BLaER1 treated with 17β-estradiol and CSF1 and Interleukin-3, amounts not matched to agents 10 nM and 100 nM (cell line): Measurements from ENCODE around the gene SLC39A10.

Source experiments
- H3K27ac ChIP-seq, 11 experiments: shearing (Covaris generic); formaldehyde crosslinking; 2 replicates each; pipeline ENCODE4 v1.8.1; 2022
- H3K27me3 ChIP-seq, 11 experiments: shearing (Covaris generic); formaldehyde crosslinking; 2 replicates each; pipeline ENCODE4 v1.8.1; 2022
- H3K36me3 ChIP-seq, 11 experiments: shearing (Covaris generic); formaldehyde crosslinking; 2 replicates each; pipeline ENCODE4 v1.8.1; 2022
- H3K4me1 ChIP-seq, 10 experiments: shearing (Covaris generic); formaldehyde crosslinking; 2 replicates each; pipeline ENCODE4 v1.8.1; 2022
- H3K4me2 ChIP-seq, 11 experiments: shearing (Covaris generic); formaldehyde crosslinking; 2 replicates each; pipeline ENCODE4 v1.8.1; 2022
- H3K4me3 ChIP-seq, 10 experiments: shearing (Covaris generic); formaldehyde crosslinking; 2 replicates each; pipeline ENCODE4 v1.8.1; 2022
- H3K9ac ChIP-seq, 11 experiments: shearing (Covaris generic); formaldehyde crosslinking; 2 replicates each; pipeline ENCODE4 v1.8.1; 2022
- H3K9me3 ChIP-seq, 11 experiments: shearing (Covaris generic); formaldehyde crosslinking; replicated peaks in 1 of 11; 2 replicates each; pipeline ENCODE4 v1.8.1; 2022
- H4K20me1 ChIP-seq, 11 experiments: shearing (Covaris generic); formaldehyde crosslinking; 2 replicates each; pipeline ENCODE4 v1.8.1; 2022
- Cebpa-rat ChIP-seq, 11 experiments: shearing (Covaris generic); IDR thresholded peaks; 2 replicates each; pipeline ENCODE4 v1.8.1; 2022

SLC39A10 gene

GRCh38 chr2:195706161-195706900, 49.3 kb downstream of the SLC39A10 start:
- H3K9ac ChIP-seq: no peak overlapping the region
- H3K27ac ChIP-seq: no peak overlapping the region
- no peaks in the 10 kb centered on the region for H3K4me1 ChIP-seq
- H3K4me3 ChIP-seq: no peak overlapping the region
- TF ChIP-seq Cebpa-rat (IDR thresholded peaks at IDR 0.05): no peak
- H3K9me3 ChIP-seq: peaks cover 0 to 5% (median 0%) of the 10 kb centered on the region in 11 experiments; a peak in 1 of 22 replicates
- peaks cover 0 to 15% (median 0%) of the 10 kb centered on the region in 11 experiments; a peak in 3 of 22 replicates for H4K20me1 ChIP-seq
- no peaks in the 10 kb centered on the region for H3K27me3 ChIP-seq
- no peak overlapping the region for H3K4me2 ChIP-seq
- peaks cover 36 to 86% (median 62%) of the 10 kb centered on the region in 11 experiments for H3K36me3 ChIP-seq

- no peak overlapping the region for H3K9ac ChIP-seq
- H3K36me3 ChIP-seq: peaks cover 50 to 99% (median 71%) of the 10 kb centered on the region in 11 experiments
- no peak overlapping the region for H3K4me2 ChIP-seq
- no peaks in the 10 kb centered on the region for H3K27me3 ChIP-seq
- H3K9me3 ChIP-seq: 0 out of 22 replicates have a peak, but pooled peaks cover 0 to 5% (median 0%) of the 10 kb centered on the region in 11 experiments
- TF ChIP-seq Cebpa-rat (IDR thresholded peaks at IDR 0.05): no peak
- no peaks in the 10 kb centered on the region; a peak in 1 of 22 replicates for H4K20me1 ChIP-seq
- peaks cover 0 to 5% (median 0%) of the 10 kb centered on the region in 10 experiments; a peak in 2 of 20 replicates for H3K4me1 ChIP-seq
- H3K27ac ChIP-seq: no peak overlapping the region
- H3K4me3 ChIP-seq: no peak overlapping the region
These were observed 53.1 kb downstream of the SLC39A10 start for GRCh38 chr2:195709901-195710806.

DNA sequence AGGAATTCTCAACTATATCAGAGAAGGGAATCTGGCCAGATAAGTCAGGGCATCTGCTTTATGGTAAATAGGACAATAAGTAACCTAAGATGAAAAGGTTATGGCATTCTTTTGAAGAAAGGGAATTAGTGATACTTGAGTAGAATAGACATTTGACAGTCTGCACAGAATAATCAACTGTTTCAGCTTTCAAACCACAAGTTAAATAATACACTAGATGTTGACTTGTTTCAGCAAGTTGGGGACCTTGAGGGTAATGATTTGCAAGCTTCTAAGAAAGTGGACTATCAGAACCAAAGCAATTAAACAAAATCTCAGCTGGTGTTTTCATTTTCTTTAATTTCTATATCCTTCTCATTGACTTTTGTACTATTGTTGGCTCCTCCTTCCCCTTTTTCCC, 54.5 kb downstream of the SLC39A10 start:
- no peak overlapping the region for H3K4me3 ChIP-seq
- H3K4me1 ChIP-seq: peaks cover 0 to 5% (median 0%) of the 10 kb centered on the region in 10 experiments; a peak in 2 of 20 replicates
- no peaks in the 10 kb centered on the region for H3K27me3 ChIP-seq
- H3K9me3 ChIP-seq: 0 out of 22 replicates have a peak, but pooled peaks cover 0 to 5% (median 0%) of the 10 kb centered on the region in 11 experiments
- no peaks in the 10 kb centered on the region; a peak in 2 of 22 replicates for H4K20me1 ChIP-seq
- no peak overlapping the region for H3K27ac ChIP-seq
- H3K4me2 ChIP-seq: no peak overlapping the region
- peaks cover 62 to 100% (median 84%) of the 10 kb centered on the region in 11 experiments for H3K36me3 ChIP-seq
- no peak overlapping the region for H3K9ac ChIP-seq
- no peak for TF ChIP-seq Cebpa-rat (IDR thresholded peaks at IDR 0.05)

DNA sequence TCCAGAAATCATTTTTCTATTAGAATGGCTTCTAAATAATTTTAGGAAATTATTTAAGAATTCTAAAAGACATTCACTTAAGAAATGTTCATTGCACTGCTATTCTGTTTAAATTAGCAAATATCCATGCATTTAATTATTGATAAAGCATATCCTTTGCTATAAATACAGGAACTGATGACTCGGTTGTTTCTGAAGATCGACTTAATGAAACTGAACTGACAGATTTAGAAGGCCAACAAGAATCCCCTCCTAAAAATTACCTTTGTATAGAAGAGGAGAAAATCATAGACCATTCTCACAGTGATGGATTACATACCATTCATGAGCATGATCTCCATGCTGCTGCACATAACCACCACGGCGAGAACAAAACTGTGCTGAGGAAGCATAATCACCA, 59.4 kb downstream of the SLC39A10 start:
- Histone ChIP-seq H3K9me3 (no peaks in the 10 kb centered on the region), H3K4me1 (peaks cover 0 to 9% (median under 1%) of the 10 kb centered on the region in 10 experiments; a peak in 7 of 20 replicates), H3K4me2 (no peak overlapping the region), H3K27me3 (no peaks in the 10 kb centered on the region), H3K4me3 (no peak overlapping the region), H3K9ac (no peak overlapping the region), H3K36me3 (peaks cover 85 to 99% (median 94%) of the 10 kb centered on the region in 11 experiments), H3K27ac (no peak overlapping the region), H4K20me1 (no peaks in the 10 kb centered on the region; a peak in 1 of 22 replicates)
- TF ChIP-seq Cebpa-rat (IDR thresholded peaks at IDR 0.05): no peak

- Histone ChIP-seq H3K4me1 (peaks cover 0 to 23% (median 0%) of the 10 kb centered on the region in 10 experiments; a peak in 6 of 20 replicates), H3K9me3 (no peaks in the 10 kb centered on the region), H3K4me2 (peak overlapping the region in 1 of 11 experiments; percentile 61; a peak in 1 of 22 replicates), H3K27ac (no peak overlapping the region), H3K27me3 (no peaks in the 10 kb centered on the region), H4K20me1 (peaks cover 0 to 5% (median 0%) of the 10 kb centered on the region in 11 experiments; a peak in 2 of 22 replicates), H3K4me3 (no peak overlapping the region), H3K9ac (no peak overlapping the region), H3K36me3 (peaks cover 62 to 94% (median 75%) of the 10 kb centered on the region in 11 experiments)
- no peak for TF ChIP-seq Cebpa-rat (IDR thresholded peaks at IDR 0.05)
These were observed 64.0 kb downstream of the SLC39A10 start for GRCh38 chr2:195721042-195721441.

GRCh38 chr2:195722075-195722474, 65.0 kb downstream of the SLC39A10 start:
- H3K36me3 ChIP-seq: peaks cover 53 to 90% (median 68%) of the 10 kb centered on the region in 11 experiments
- TF ChIP-seq Cebpa-rat (IDR thresholded peaks at IDR 0.05): no peak

DNA sequence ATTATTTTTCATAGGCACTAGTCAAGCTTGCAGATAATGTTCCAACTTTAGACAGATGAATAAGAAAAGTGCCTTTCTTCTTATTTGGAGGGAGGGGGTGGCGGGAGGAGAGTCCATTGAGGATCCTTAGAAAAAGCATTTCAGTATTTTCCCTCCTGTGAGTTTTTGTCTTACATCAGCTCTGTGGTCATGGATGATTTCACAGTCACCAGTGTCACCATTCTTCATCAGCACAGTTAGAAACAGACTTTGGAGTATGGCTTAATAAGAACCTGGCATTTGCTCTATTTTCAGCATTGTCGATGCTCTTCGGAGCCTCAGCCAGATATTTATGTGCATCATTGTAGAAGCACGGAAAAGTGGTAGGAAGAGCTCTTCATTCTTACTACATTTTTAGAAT, 70.1 kb downstream of the SLC39A10 start:
- Histone ChIP-seq H4K20me1 (no peaks in the 10 kb centered on the region; a peak in 2 of 22 replicates), H3K4me2 (no peak overlapping the region), H3K4me3 (no peak overlapping the region), H3K4me1 (peaks cover 0 to 7% (median 0%) of the 10 kb centered on the region in 10 experiments; a peak in 6 of 20 replicates), H3K36me3 (peaks cover 54 to 91% (median 70%) of the 10 kb centered on the region in 11 experiments), H3K9ac (no peak overlapping the region), H3K27ac (no peak overlapping the region), H3K9me3 (no peaks in the 10 kb centered on the region), H3K27me3 (no peaks in the 10 kb centered on the region)
- TF ChIP-seq Cebpa-rat (IDR thresholded peaks at IDR 0.05): no peak

More at GRCh38 chr2:195722075-195722474, 65.0 kb downstream of the SLC39A10 start:
- Histone ChIP-seq H3K4me2 (peak overlapping the region in 3 of 11 experiments; percentile 22 to 61 (median 22); a peak in 5 of 22 replicates), H4K20me1 (peaks cover 0 to 5% (median 0%) of the 10 kb centered on the region in 11 experiments; a peak in 2 of 22 replicates), H3K9ac (no peak overlapping the region), H3K4me3 (no peak overlapping the region), H3K4me1 (peaks cover 0 to 23% (median 0%) of the 10 kb centered on the region in 10 experiments; a peak in 6 of 20 replicates), H3K9me3 (no peaks in the 10 kb centered on the region), H3K27me3 (no peaks in the 10 kb centered on the region), H3K27ac (no peak overlapping the region)

- H3K9ac ChIP-seq: no peak overlapping the region
- peaks cover 0 to 10% (median 0%) of the 10 kb centered on the region in 10 experiments; a peak in 2 of 20 replicates for H3K4me1 ChIP-seq
- TF ChIP-seq Cebpa-rat (IDR thresholded peaks at IDR 0.05): no peak
- peaks cover 70 to 99% (median 85%) of the 10 kb centered on the region in 11 experiments for H3K36me3 ChIP-seq
- no peaks in the 10 kb centered on the region for H3K9me3 ChIP-seq
- no peak overlapping the region for H3K27ac ChIP-seq
- no peaks in the 10 kb centered on the region for H3K27me3 ChIP-seq
- H3K4me3 ChIP-seq: no peak overlapping the region
- H3K4me2 ChIP-seq: no peak overlapping the region
- H4K20me1 ChIP-seq: no peaks in the 10 kb centered on the region; a peak in 1 of 22 replicates
These were observed 73.9 kb downstream of the SLC39A10 start for GRCh38 chr2:195730912-195731311.
